HG03175 (cell line): ENCODE measurements around the gene EFCAB3.
"Not testable (repeated sequence)": the region's sequence is repeated elsewhere in the genome, so short reads cannot be mapped to it uniquely, and the experiment has no call there.

Experiments
- ATAC-seq: cut with Tn5 transposase; IDR thresholded peaks from one replicate; pipeline ENCODE4 v1.9.1; 2021; ENCODE audit warnings: mild to moderate bottlenecking, moderate library complexity; ENCODE audit not compliant: unreplicated experiment

EFCAB3 gene

DNA sequence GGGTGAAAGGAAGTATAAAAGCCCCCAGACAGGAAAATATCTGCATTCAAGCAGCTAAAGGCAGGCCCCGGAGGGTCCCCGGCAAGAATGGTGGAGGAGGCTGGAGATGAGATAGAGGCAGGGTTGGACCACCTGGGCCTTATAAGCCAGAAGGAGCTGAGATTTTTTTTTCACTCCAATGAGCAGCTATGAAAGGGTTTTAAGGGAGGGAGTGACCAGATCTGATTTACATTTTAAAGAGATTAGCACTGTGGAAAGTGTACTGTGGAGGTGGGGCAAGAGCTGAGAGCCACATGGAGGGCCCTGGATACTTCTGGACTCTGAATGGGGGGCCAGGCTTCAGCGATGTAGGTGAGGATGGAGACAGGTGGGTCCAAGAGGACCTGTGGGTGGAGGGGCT is 84.1 kb downstream of the EFCAB3 start:
- not testable (repeated sequence) for ATAC-seq

DNA sequence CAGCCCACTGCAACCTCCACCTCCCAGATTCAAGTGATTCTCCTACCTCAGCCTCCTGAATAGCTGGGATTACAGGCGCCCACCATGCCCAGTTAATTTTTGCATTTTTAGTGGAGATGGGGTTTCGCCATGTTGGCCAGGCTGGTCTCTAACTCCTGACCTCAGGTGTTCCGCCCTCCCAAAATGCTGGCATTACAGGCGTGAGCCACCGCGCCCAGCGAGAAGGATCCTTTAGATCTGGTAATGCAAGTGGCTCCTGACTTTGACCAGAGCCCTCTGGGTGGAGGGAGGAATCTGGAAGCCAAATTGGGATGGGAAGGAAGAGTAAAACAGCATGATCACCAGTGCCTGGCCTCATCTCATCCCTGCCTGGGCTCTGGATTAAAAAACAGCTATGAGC is 84.9 kb downstream of the EFCAB3 start:
- ATAC-seq = not testable (repeated sequence)
